Activated CD8-positive, alpha-beta memory T cell treated with anti-CD3 and anti-CD28 coated beads, Interleukin-2, amount 10 ng/mL, durations not matched to agents 7 days and 5 days (primary cell): ENCODE data around the gene WASF3. TPM values are rescaled to one million over a fixed set of nuclear protein-coding genes. Genes with fewer than 3 reads are reported as not detected.
A peak's percentile ranks its signal among the peaks of the same experiment; 100 is the strongest.

Experiments used
- ATAC-seq: fragments of 150-1000 bp; cut with Tn5 transposase; one replicate; pipeline ENCODE4 v1.10.0; 2021; ENCODE audit warnings: moderate library complexity
- CTCF ChIA-PET: fragments of 350-600 bp; sonication (Branson Sonifier 250); formaldehyde crosslinking; loops from one replicate; lab custom pipeline; 2021; ENCODE audit warnings: antibody characterized with exemption; lab: Charles Lee
- DNase-seq: peaks from one replicate; pipeline ENCODE4 v3.0.0-alpha.2; 2020
- H3K27ac Mint-ChIP-seq: one replicate; pipeline ENCODE4 v1.8.0; 2021; ENCODE audit warnings: mild to moderate bottlenecking, mixed read lengths
- H3K27me3 Mint-ChIP-seq: one replicate; pipeline ENCODE4 v1.8.0; 2021; ENCODE audit warnings: mixed read lengths
- H3K36me3 Mint-ChIP-seq: one replicate; pipeline ENCODE4 v1.8.0; 2021; ENCODE audit warnings: mild to moderate bottlenecking, mixed read lengths
- H3K4me1 Mint-ChIP-seq: one replicate; pipeline ENCODE4 v1.8.0; 2021; ENCODE audit warnings: mixed read lengths
- H3K4me3 Mint-ChIP-seq: one replicate; pipeline ENCODE4 v1.8.0; 2021; ENCODE audit warnings: mild to moderate bottlenecking, moderate library complexity, mixed read lengths
- H3K9me3 Mint-ChIP-seq: one replicate; pipeline ENCODE4 v1.8.0; 2022; ENCODE audit warnings: low read depth, mixed read lengths
- total RNA-seq, 2 experiments: library from RNA; stranded (reverse); gene quantifications; one replicate each; pipeline ENCODE4 v1.2.3, GENCODE V29; 2021

The WASF3 gene
- total RNA-seq, 2 experiments from 2014 or later, result 0.12 TPM; not detected in 1

DNA sequence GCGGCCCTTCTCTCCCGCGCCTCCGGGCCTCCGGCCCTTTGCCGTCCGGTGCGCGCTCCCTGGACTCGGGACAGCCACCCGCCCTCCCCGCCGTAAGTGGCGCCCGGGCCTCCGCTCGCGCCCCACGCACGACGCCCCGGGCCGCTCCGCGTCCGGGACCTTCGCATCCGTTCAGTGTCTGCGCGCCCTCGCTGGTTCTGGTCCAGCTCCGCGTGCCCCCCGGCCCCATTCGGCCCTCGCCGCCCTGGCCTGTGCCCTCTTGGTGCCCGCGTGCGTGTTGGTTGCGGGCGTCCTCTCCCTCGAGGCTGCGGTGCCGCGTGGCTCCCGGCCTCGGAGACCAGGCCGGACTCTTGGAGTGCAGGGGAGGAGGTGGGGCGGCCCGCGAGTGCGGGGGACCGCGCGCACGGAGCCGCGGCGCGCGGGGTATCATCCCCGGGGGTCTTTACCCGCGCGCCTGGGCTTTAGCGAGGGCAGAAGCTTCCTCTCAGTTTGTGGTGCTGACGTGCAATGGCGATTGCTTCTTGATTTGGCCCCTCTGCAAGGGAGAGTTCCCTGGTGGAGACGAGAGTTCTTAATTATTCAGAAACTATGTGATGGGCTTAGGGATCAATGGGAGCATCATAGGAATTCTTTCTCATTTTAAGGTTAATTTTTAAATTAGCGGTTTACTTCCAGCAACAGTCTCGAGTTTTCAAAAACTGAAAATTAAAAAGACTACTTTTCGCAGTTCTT lies 757 bp downstream of the WASF3 start:
- Mint-ChIP-seq H3K27ac (no peak overlapping the region), H3K4me3 (peak overlapping the region; percentile 39), H3K36me3 (peaks cover 1% of the 10 kb centered on the region), H3K4me1 (peaks cover 9% of the 10 kb centered on the region), H3K27me3 (peaks cover 41% of the 10 kb centered on the region), H3K9me3 (no peaks in the 10 kb centered on the region)
- ATAC-seq (peak; percentile 9), DNase-seq (no peak)
- CTCF ChIA-PET, result no interaction called here

DNA sequence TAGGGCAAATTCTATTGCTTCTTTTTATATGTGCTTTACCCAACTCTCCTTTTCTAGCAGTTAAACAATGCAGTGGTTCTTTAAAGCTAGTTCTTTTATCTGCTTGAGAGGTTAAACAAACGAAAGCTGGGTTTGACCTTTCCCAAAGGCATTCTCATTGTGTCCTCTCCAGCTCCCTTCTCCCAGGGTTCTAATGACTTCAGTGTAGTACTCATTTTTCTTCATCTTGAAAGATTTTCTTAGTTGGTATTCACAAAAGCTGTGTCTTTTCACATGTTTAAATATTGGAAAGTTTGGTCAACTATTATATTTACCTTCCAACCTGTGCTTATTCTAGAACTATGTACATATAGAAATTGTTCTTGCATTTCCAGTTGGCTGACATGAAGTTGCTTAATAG lies 1.5 kb downstream of the WASF3 start:
- Mint-ChIP-seq H3K27me3 (peaks cover 43% of the 10 kb centered on the region), H3K4me1 (peaks cover 9% of the 10 kb centered on the region), H3K9me3 (no peaks in the 10 kb centered on the region), H3K27ac (no peak overlapping the region), H3K36me3 (peaks cover 1% of the 10 kb centered on the region), H3K4me3 (no peak overlapping the region)
- DNase-seq, result no peak
- CTCF ChIA-PET, result no interaction called here
- ATAC-seq, result no peak

DNA sequence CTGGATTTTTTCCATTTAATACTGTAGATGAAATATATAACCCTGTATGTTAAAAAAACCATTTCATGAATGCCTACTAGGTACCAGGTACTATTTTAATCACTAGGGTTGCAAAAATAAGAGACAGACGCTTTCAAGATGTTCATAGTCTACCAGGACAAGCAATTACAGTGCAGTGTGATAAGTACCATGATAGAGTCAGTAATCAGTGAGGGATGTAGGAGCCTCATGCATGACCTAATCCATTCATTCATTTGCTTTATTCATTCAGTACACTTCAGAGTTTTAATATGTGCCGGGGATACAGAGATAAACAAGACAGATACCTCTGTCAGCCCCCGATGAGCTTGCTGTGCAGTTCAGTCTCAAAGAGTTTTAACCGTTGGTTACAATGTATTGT lies 3.0 kb downstream of the WASF3 start:
- ATAC-seq, result no peak
- Mint-ChIP-seq H3K27me3 (peaks cover 43% of the 10 kb centered on the region), H3K36me3 (peaks cover 1% of the 10 kb centered on the region), H3K9me3 (no peaks in the 10 kb centered on the region), H3K4me1 (peaks cover 9% of the 10 kb centered on the region), H3K4me3 (no peak overlapping the region), H3K27ac (no peak overlapping the region)
- CTCF ChIA-PET, result no interaction called here
- DNase-seq, result no peak

DNA sequence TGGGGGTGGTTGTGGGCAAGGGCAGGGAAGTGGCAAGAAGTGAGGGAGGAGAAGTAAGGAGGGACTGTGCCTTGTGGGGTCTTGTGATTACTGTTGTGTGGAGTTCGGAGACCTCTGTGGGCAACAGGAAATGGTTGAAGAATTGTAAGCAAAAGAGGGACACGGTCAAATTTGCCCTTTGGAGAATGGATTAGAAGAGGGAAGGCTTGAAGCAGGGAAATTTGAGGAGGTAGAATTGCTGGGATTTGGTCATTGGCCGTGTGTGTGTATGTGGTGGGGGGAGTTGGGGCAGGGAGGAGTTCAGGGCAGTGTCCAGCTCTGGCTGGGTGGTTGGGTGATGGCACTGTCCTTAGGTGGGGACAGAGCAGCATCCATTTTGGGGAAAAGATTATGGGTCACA lies 3.6 kb downstream of the WASF3 start:
- CTCF ChIA-PET, result no interaction called here
- H3K4me1 Mint-ChIP-seq, result peaks cover 9% of the 10 kb centered on the region
- H3K9me3 Mint-ChIP-seq, result no peaks in the 10 kb centered on the region
- H3K27ac Mint-ChIP-seq, result no peak overlapping the region
- no peak for DNase-seq
- no peak overlapping the region for H3K4me3 Mint-ChIP-seq
- H3K36me3 Mint-ChIP-seq, result peaks cover 1% of the 10 kb centered on the region
- H3K27me3 Mint-ChIP-seq, result peaks cover 41% of the 10 kb centered on the region
- no peak for ATAC-seq

DNA sequence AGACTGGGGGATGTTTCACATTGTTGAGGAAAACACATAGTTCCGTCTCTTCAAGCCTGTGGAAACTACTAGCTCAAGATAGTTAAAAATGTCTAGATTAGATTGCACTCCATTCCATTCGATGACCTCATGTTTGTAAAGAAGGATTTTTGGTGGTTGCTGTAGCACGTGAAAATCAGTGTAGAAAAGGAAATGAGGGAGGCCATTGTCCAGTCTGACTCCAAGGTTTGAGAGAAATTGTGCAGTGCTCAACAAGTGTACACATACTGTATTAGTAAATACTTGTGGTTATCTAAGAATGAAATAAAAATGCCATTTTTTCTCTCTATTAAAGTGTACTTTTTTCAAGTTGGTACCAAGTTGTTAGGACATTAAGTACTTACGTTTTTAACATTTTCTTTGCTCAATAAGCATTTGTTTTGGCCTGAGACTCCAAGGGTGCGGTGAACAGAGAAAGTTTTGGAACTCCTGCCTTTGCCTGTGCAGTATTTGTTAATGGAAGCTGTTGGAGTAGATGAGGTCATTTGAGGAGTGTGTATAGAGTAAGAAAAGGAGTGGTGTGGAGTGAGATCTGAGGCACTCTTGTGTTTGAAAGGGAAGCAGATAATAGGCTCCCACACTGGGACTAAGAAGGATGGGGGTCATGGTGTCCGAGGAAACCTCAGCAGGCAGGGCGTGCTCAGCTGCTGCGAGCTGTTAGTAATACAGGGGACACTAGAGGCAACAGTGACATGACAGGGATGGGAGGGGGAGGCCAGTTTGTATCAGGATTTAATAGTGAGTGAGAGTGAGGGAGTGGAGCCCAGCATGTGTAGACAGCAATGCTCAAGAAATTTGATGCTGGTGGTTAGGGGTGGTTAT lies 4.4 kb downstream of the WASF3 start:
- Mint-ChIP-seq H3K4me3 (no peak overlapping the region), H3K27me3 (peaks cover 35% of the 10 kb centered on the region), H3K36me3 (peaks cover 1% of the 10 kb centered on the region), H3K4me1 (peaks cover 8% of the 10 kb centered on the region), H3K27ac (no peak overlapping the region), H3K9me3 (no peaks in the 10 kb centered on the region)
- ATAC-seq, result no peak
- no peak for DNase-seq
- CTCF ChIA-PET, result no interaction called here

DNA sequence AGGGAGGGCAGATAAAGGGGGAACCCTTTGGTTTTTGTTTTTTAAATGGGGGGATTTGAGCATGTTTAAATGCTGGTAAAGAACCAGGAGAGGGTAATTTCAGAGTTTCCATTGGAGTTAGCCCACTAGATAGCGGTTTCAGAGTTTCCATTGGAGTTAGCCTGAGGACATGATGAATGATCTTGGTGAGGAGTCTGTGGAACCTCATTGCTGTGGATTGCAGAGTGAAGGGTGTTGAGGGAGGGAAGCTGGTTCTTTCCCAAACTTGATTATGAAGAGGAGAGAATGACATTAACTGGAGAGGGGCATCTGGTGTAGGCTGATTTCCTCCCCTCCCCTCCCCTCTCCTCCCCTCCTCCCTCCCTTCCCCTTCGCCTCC lies 5.0 kb downstream of the WASF3 start:
- H3K4me3 Mint-ChIP-seq, result no peak overlapping the region
- CTCF ChIA-PET, result no interaction called here
- peaks cover 4% of the 10 kb centered on the region for H3K4me1 Mint-ChIP-seq
- H3K9me3 Mint-ChIP-seq, result no peaks in the 10 kb centered on the region
- H3K36me3 Mint-ChIP-seq, result peaks cover 1% of the 10 kb centered on the region
- DNase-seq, result no peak
- H3K27ac Mint-ChIP-seq, result no peak overlapping the region
- peaks cover 34% of the 10 kb centered on the region for H3K27me3 Mint-ChIP-seq
- no peak for ATAC-seq

DNA sequence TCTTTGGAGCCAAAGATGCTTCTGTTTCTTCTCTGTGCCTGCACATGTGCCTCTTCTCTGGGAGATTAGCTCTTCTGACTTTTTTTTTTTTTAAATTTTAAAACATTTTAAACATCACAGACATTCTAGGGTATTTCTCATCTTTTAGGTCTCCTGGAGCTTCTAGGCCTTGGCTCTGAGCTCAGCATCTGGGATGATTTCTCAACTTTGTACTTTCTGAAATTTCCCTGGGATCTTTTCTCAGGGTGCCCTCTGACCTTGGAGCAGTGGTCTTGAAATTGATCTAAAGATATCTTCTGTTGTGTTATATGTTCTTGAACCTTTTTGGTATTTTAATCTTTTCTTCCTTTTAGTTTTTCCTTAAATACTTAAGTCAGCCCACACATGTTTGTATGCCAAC lies 6.2 kb downstream of the WASF3 start:
- CTCF ChIA-PET, result no interaction called here
- H3K4me3 Mint-ChIP-seq, result no peak overlapping the region
- H3K27ac Mint-ChIP-seq, result no peak overlapping the region

DNA sequence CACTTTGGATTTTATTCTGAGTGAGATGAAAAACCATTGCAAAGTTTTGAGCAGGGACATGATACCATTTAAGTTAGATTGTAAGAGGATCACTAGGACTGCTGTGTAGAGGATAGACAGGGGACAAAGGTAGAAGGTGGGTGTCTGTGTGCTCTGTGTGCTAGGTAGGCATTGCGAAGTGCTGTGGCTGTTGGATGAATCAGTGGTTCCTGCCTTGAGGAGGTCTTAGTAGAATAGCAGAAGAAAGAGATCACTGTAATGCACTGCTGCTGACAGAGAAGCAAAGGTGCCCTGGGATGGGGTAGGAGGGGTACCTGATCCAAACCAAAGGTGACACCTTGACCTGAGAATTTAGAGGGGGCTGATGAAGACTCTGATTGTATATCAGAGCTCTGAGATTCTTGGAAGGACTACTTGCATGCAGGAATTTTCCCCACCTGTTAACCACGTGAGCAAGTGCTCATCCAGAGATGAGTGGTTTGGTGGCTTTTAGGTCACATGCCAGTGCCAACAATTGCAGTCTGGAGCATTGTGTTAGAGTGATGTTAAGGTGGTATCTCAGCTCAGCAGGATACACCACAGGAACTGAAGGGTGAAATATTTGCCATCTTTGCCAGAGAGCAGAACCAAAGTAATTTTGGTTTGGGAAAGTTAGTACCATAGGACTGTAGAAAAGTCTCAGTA lies 10.8 kb downstream of the WASF3 start:
- peaks cover 26% of the 10 kb centered on the region for H3K27me3 Mint-ChIP-seq
- ATAC-seq, result no peak
- CTCF ChIA-PET, result no interaction called here
- H3K36me3 Mint-ChIP-seq, result no peaks in the 10 kb centered on the region
- no peak for DNase-seq
- no peak overlapping the region for H3K27ac Mint-ChIP-seq
- H3K9me3 Mint-ChIP-seq, result no peaks in the 10 kb centered on the region
- no peak overlapping the region for H3K4me3 Mint-ChIP-seq
- no peaks in the 10 kb centered on the region for H3K4me1 Mint-ChIP-seq

More for the DNA sequence above, 6.2 kb downstream of the WASF3 start:
- H3K27me3 Mint-ChIP-seq, result peaks cover 30% of the 10 kb centered on the region
- no peaks in the 10 kb centered on the region for H3K9me3 Mint-ChIP-seq
- peaks cover 1% of the 10 kb centered on the region for H3K4me1 Mint-ChIP-seq
- no peaks in the 10 kb centered on the region for H3K36me3 Mint-ChIP-seq
- no peak for DNase-seq
- ATAC-seq, result no peak

DNA sequence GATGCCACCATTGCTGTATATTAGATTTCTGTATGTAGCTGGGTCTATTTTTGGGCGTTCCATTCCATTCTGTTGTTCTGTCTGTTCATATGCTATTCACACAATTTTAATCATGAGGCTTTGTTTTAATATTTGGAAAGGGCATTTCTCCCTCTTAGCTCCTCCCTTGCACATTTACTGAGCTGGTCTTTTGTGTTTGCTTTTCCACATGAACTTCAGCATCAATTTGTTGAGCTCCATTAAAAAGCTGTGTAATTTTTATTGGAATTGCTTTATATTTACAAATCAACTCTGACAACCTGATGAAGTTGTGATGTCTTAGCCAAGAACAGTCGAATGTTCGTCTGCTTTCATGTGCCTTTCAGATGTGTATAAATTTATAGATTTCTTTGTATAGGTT lies 14.0 kb downstream of the WASF3 start:
- Mint-ChIP-seq H3K27me3 (peaks cover 23% of the 10 kb centered on the region), H3K4me1 (no peaks in the 10 kb centered on the region), H3K27ac (no peak overlapping the region), H3K4me3 (no peak overlapping the region), H3K9me3 (no peaks in the 10 kb centered on the region), H3K36me3 (no peaks in the 10 kb centered on the region)
- ATAC-seq, result no peak
- CTCF ChIA-PET, result interaction anchor here (1.3 kb wide), 1 partner anchor 10 kb away, joined by 3 read pairs; no protein-coding TSS in a partner anchor
- no peak for DNase-seq

DNA sequence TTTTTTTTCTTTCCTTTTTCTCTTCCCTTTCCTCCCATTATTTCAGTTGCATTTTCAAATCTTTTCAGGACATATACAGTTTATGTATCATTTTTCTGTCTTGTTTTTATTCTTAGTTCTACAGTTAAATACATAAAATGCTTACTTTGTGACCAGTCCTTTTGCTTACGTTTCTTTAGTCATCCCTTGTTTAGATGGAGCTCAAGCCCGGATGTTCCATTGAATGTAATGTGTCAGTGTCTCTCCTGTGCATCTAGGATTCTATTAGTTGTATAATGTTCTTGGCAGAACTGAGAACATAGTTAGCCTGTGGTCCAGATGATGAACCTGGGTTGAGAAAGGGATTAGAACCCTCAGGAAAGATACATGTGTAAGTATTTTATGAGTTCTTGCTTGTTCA lies 17.8 kb downstream of the WASF3 start:
- Mint-ChIP-seq H3K36me3 (no peaks in the 10 kb centered on the region), H3K27me3 (peaks cover 21% of the 10 kb centered on the region)

DNA sequence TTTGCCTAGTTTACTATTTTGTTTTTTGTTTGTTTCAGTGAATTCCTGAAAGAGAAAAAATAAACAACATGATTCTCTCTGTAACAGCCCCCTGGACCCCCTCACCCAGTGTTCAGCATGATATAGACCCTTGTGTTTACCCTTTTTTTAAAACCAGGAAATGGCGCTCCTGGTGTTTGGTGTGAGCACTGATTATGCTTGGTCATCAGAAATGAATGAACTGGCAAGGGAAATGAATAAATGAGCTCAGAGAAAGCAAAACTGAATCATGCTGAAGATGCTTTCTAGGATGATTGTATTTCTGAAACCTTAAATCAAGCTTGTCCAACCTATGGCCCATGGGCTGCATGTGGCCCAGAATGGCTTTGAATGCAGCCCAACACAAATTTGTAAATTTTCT lies 22.1 kb downstream of the WASF3 start:
- Mint-ChIP-seq H3K27me3 (peaks cover 12% of the 10 kb centered on the region), H3K36me3 (no peaks in the 10 kb centered on the region), H3K27ac (no peak overlapping the region), H3K4me3 (no peak overlapping the region), H3K9me3 (no peaks in the 10 kb centered on the region), H3K4me1 (no peaks in the 10 kb centered on the region)
- no peak for DNase-seq
- CTCF ChIA-PET, result no interaction called here
- ATAC-seq, result no peak

More for the DNA sequence above, 17.8 kb downstream of the WASF3 start:
- CTCF ChIA-PET, result interaction anchor here (0.6 kb wide), 1 partner anchor 740 kb away, joined by 5 read pairs; no protein-coding TSS in a partner anchor
- DNase-seq (no peak), ATAC-seq (no peak)
- Mint-ChIP-seq H3K4me3 (no peak overlapping the region), H3K27ac (no peak overlapping the region), H3K9me3 (no peaks in the 10 kb centered on the region), H3K4me1 (no peaks in the 10 kb centered on the region)

DNA sequence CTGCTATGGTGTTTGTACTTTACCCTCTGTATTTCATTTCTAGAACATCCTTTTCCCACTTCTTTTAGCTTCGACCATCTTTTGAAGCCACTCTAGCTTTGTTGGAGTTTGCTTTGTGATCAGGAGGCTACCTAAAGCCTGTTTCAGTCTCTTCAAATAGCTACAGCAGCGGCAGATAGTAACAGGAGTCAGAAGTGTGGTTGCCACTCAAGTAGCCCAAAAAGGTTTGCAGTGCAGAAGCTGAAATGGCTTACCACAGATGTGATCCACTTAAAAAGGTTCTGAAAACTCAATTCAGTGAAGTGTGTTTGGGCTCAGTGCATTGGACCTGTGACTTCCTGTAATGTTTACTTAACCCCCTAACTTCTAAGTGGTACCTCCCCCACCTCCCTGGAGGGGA lies 26.2 kb downstream of the WASF3 start:
- H3K4me1 Mint-ChIP-seq, result no peaks in the 10 kb centered on the region
- H3K4me3 Mint-ChIP-seq, result no peak overlapping the region
- H3K36me3 Mint-ChIP-seq, result no peaks in the 10 kb centered on the region
- CTCF ChIA-PET, result no interaction called here
- no peaks in the 10 kb centered on the region for H3K9me3 Mint-ChIP-seq
- no peak for ATAC-seq
- peaks cover 20% of the 10 kb centered on the region for H3K27me3 Mint-ChIP-seq
- no peak overlapping the region for H3K27ac Mint-ChIP-seq
- DNase-seq, result no peak

DNA sequence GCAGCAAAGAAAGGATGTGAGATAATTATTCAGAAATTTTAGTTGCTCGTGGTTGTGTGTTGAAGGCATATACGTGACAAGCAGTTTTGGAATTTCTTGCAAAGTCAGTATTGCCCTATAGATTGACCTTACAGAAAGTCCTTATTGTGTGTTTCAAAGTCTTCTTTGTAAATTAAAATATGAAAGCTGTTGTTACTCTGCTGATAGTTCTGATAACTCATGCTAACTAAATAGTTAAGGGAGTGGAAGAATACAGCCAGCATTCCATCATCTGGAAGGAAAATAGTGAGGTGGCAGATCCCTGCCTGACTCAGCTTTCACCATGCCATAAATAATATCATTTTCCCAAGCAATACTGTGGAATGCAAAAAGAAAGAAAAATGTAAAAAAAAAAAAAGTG lies 27.2 kb downstream of the WASF3 start:
- CTCF ChIA-PET, result no interaction called here
- no peaks in the 10 kb centered on the region for H3K9me3 Mint-ChIP-seq

More for the DNA sequence above, 27.2 kb downstream of the WASF3 start:
- no peaks in the 10 kb centered on the region for H3K36me3 Mint-ChIP-seq
- H3K27me3 Mint-ChIP-seq, result peaks cover 26% of the 10 kb centered on the region
- ATAC-seq, result no peak
- no peak overlapping the region for H3K4me3 Mint-ChIP-seq
- H3K4me1 Mint-ChIP-seq, result no peaks in the 10 kb centered on the region
- no peak overlapping the region for H3K27ac Mint-ChIP-seq
- DNase-seq, result no peak
